ENCODE measurements around the gene CYFIP2. TPM values are rescaled to one million over a fixed set of nuclear protein-coding genes. Genes with fewer than 3 reads are reported as not detected.
"Not testable (repeated sequence)": the region's sequence is repeated elsewhere in the genome, so short reads cannot be mapped to it uniquely, and the experiment has no call there.

CYFIP2 gene
- total RNA-seq, result 100 to 1,000 TPM; 335 to 493 TPM

GRCh38 chr5:157265714-157266285 is at the start of gene CYFIP2:
Gene CYFIP2 (plus strand): TSS chr5:157266123. CDS start chr5:157285362, 19,239 bp downstream.
- DNase-seq (ENCODE audit: low spot score in 2 of 2) (peak; percentile 73 to 88), ATAC-seq (peak; percentile 77 to 83)
- H3K36me3 Mint-ChIP-seq, result peaks cover 45% of the 10 kb centered on the region in 2 donors
- H3K9me3 Mint-ChIP-seq, result no peaks in the 10 kb centered on the region
- H3K27ac Mint-ChIP-seq, result peak within 1 kb of the TSS; percentile 97 to 99

GRCh38 chr5:157216391-157217142 is 49.4 kb upstream of the CYFIP2 start:
- peak overlapping the region; percentile 95 to 98 for H3K27ac Mint-ChIP-seq
- no peak for DNase-seq (ENCODE audit: low spot score in 2 of 2)
- peaks cover 68 to 86% of the 10 kb centered on the region in 2 donors for H3K36me3 Mint-ChIP-seq
- H3K9me3 Mint-ChIP-seq, result peaks cover 0 to 5% of the 10 kb centered on the region in 2 donors
- ATAC-seq, result peak in 1 of 2 donors; percentile 27

- ATAC-seq (peak; percentile 7 to 11), DNase-seq (ENCODE audit: low spot score in 2 of 2) (peak in 1 of 2 donors; percentile 79)
- H3K27ac Mint-ChIP-seq, result peak overlapping the region; percentile 95 to 98
- peaks cover 67 to 84% of the 10 kb centered on the region in 2 donors for H3K36me3 Mint-ChIP-seq
- H3K9me3 Mint-ChIP-seq, result peaks cover 0 to under 1% of the 10 kb centered on the region in 2 donors
Measured at GRCh38 chr5:157217289-157218024, 48.5 kb upstream of the CYFIP2 start.

GRCh38 chr5:157219491-157220271 is 46.2 kb upstream of the CYFIP2 start:
- Mint-ChIP-seq H3K36me3 (peaks cover 59 to 80% of the 10 kb centered on the region in 2 donors), H3K9me3 (no peaks in the 10 kb centered on the region), H3K27ac (peak overlapping the region; percentile 95 to 98)
- ATAC-seq (peak; percentile 58 to 71), DNase-seq (ENCODE audit: low spot score in 2 of 2) (peak; percentile 62 to 74)

- Mint-ChIP-seq H3K9me3 (peaks cover 0 to 3% of the 10 kb centered on the region in 2 donors), H3K36me3 (peaks cover 61 to 80% of the 10 kb centered on the region in 2 donors), H3K27ac (peak overlapping the region; percentile 95 to 99)
- DNase-seq (ENCODE audit: low spot score in 2 of 2) (no peak), ATAC-seq (peak in 1 of 2 donors; percentile 0)
Measured at GRCh38 chr5:157221959-157222358, 44.0 kb upstream of the CYFIP2 start.

- ATAC-seq, result peak; percentile 59 to 74
- DNase-seq (ENCODE audit: low spot score in 2 of 2), result peak; percentile 69 to 87
- H3K9me3 Mint-ChIP-seq, result peaks cover 0 to 3% of the 10 kb centered on the region in 2 donors
- peaks cover 57 to 82% of the 10 kb centered on the region in 2 donors for H3K36me3 Mint-ChIP-seq
- peak overlapping the region; percentile 95 to 99 for H3K27ac Mint-ChIP-seq
Measured at GRCh38 chr5:157222506-157223230, 43.3 kb upstream of the CYFIP2 start.

GRCh38 chr5:157225469-157226422 is 40.2 kb upstream of the CYFIP2 start:
- Mint-ChIP-seq H3K36me3 (peaks cover 35 to 65% of the 10 kb centered on the region in 2 donors), H3K27ac (peak overlapping the region; percentile 93 to 95), H3K9me3 (peaks cover 0 to 3% of the 10 kb centered on the region in 2 donors)
- DNase-seq (ENCODE audit: low spot score in 2 of 2) (no peak), ATAC-seq (peak; percentile 3 to 59)

GRCh38 chr5:157230610-157231009 is 35.3 kb upstream of the CYFIP2 start:
- Mint-ChIP-seq H3K9me3 (peaks cover 0 to 3% of the 10 kb centered on the region in 2 donors), H3K36me3 (peaks cover 38 to 68% of the 10 kb centered on the region in 2 donors), H3K27ac (peak overlapping the region in 1 of 2 donors; percentile 69)
- ATAC-seq (peak in 1 of 2 donors; percentile 26), DNase-seq (ENCODE audit: low spot score in 2 of 2) (no peak)

- H3K27ac Mint-ChIP-seq, result peak overlapping the region; percentile 38 to 81
- DNase-seq (ENCODE audit: low spot score in 2 of 2), result no peak
- H3K36me3 Mint-ChIP-seq, result peaks cover 39 to 60% of the 10 kb centered on the region in 2 donors
- no peaks in the 10 kb centered on the region for H3K9me3 Mint-ChIP-seq
- peak in 1 of 2 donors; percentile 64 for ATAC-seq
Measured at GRCh38 chr5:157232706-157233105, 33.2 kb upstream of the CYFIP2 start.

GRCh38 chr5:157233515-157233914 is 32.4 kb upstream of the CYFIP2 start:
- peak; percentile 47 to 68 for ATAC-seq
- DNase-seq (ENCODE audit: low spot score in 2 of 2), result no peak

GRCh38 chr5:157236423-157236822 is 29.5 kb upstream of the CYFIP2 start:
- ATAC-seq, result peak in 1 of 2 donors; percentile 58

More at GRCh38 chr5:157233515-157233914, 32.4 kb upstream of the CYFIP2 start:
- H3K27ac Mint-ChIP-seq, result peak overlapping the region; percentile 38 to 81
- no peaks in the 10 kb centered on the region for H3K9me3 Mint-ChIP-seq
- peaks cover 44 to 68% of the 10 kb centered on the region in 2 donors for H3K36me3 Mint-ChIP-seq

GRCh38 chr5:157241483-157241882 is 24.4 kb upstream of the CYFIP2 start:
- DNase-seq (ENCODE audit: low spot score in 2 of 2), result no peak

More at GRCh38 chr5:157236423-157236822, 29.5 kb upstream of the CYFIP2 start:
- no peak for DNase-seq (ENCODE audit: low spot score in 2 of 2)
- H3K27ac Mint-ChIP-seq, result peak overlapping the region; percentile 50 to 65
- peaks cover 63 to 83% of the 10 kb centered on the region in 2 donors for H3K36me3 Mint-ChIP-seq
- no peaks in the 10 kb centered on the region for H3K9me3 Mint-ChIP-seq

GRCh38 chr5:157244704-157245103 is 21.2 kb upstream of the CYFIP2 start:
- not testable (repeated sequence) for DNase-seq (ENCODE audit: low spot score in 2 of 2); H3K9me3 Mint-ChIP-seq; ATAC-seq
- Mint-ChIP-seq H3K36me3 (peaks cover 76 to 93% of the 10 kb centered on the region in 2 donors), H3K27ac (peak overlapping the region; percentile 83 to 86)

More at GRCh38 chr5:157241483-157241882, 24.4 kb upstream of the CYFIP2 start:
- Mint-ChIP-seq H3K9me3 (no peaks in the 10 kb centered on the region), H3K27ac (no peak overlapping the region), H3K36me3 (peaks cover 67 to 90% of the 10 kb centered on the region in 2 donors)
- ATAC-seq, result no peak

- Mint-ChIP-seq H3K27ac (peak overlapping the region; percentile 83 to 98), H3K9me3 (no peaks in the 10 kb centered on the region), H3K36me3 (peaks cover 69 to 92% of the 10 kb centered on the region in 2 donors)
- ATAC-seq (no peak), DNase-seq (ENCODE audit: low spot score in 2 of 2) (no peak)
Measured at GRCh38 chr5:157245476-157245875, 20.4 kb upstream of the CYFIP2 start.
